Neural cell (in vitro differentiated cells): ENCODE measurements around the gene ATF5. TPM values are rescaled to one million over a fixed set of nuclear protein-coding genes. Genes with fewer than 3 reads are reported as not detected.

ENCODE experiments used
- H2AFZ ChIP-seq: fragments of 200-600, 300-800 bp; sonication (generic), shearing (Covaris generic); 2 replicates; pipeline ENCODE4 v1.6.0; 2014; ENCODE audit warnings: low read depth, mild to moderate bottlenecking, antibody characterized with exemption, low read length, moderate library complexity
- H3F3A ChIP-seq: fragments of 200-600 bp; shearing (Covaris generic); 2 replicates; pipeline ENCODE4 v1.6.1; 2016; ENCODE audit warnings: mild to moderate bottlenecking, moderate library complexity, mixed read lengths, antibody characterized with exemption, low read length; ENCODE audit not compliant: insufficient read depth, poor library complexity, severe bottlenecking
- H3K27ac ChIP-seq: fragments of 200-600, 300-800 bp; sonication (generic), shearing (Covaris generic); 2 replicates; pipeline ENCODE4 v1.5.1; 2014; ENCODE audit warnings: mild to moderate bottlenecking, low read length, moderate library complexity
- H3K27me3 ChIP-seq: fragments of 300-800, 200-600 bp; sonication (generic), shearing (Covaris generic); 2 replicates; pipeline ENCODE4 v1.6.0; 2014; ENCODE audit warnings: mild to moderate bottlenecking, low read depth, low read length, moderate library complexity; ENCODE audit not compliant: insufficient read depth
- H3K36me3 ChIP-seq: fragments of 300-800, 200-600 bp; sonication (generic), shearing (Covaris generic); 2 replicates; pipeline ENCODE4 v1.5.1; 2014; ENCODE audit warnings: mild to moderate bottlenecking, antibody characterized with exemption, low read length, moderate library complexity; ENCODE audit not compliant: insufficient read depth
- H3K4me2 ChIP-seq: fragments of 300-800, 200-600 bp; sonication (generic), shearing (Covaris generic); 2 replicates; pipeline ENCODE4 v1.6.0; 2014; ENCODE audit warnings: mild to moderate bottlenecking, low read length
- H3K4me3 ChIP-seq: fragments of 300-800, 200-600 bp; sonication (generic), shearing (Covaris generic); 2 replicates; pipeline ENCODE4 v1.5.1; 2014; ENCODE audit warnings: mild to moderate bottlenecking, low read length, moderate library complexity
- H3K79me2 ChIP-seq: fragments of 200-600 bp; shearing (Covaris generic); replicated peaks from 2 replicates; pipeline ENCODE4 v1.6.0; 2014; ENCODE audit warnings: mild to moderate bottlenecking, low read length, moderate library complexity; ENCODE audit not compliant: insufficient read depth
- H3K9ac ChIP-seq: fragments of 300-800, 200-600 bp; sonication (generic), shearing (Covaris generic); 2 replicates; pipeline ENCODE4 v1.6.1; 2016; ENCODE audit warnings: mild to moderate bottlenecking, low read length, mixed read lengths
- H3K9me2 ChIP-seq: fragments of 200-600 bp; shearing (Covaris generic); 2 replicates; pipeline ENCODE4 v1.6.1; 2016; ENCODE audit warnings: mild to moderate bottlenecking, low read length, mixed read lengths; ENCODE audit not compliant: insufficient read depth
- H3K9me3 ChIP-seq: fragments of 200-600, 300-800 bp; sonication (generic), shearing (Covaris generic); 2 replicates; pipeline ENCODE4 v1.6.1; 2016; ENCODE audit warnings: mild to moderate bottlenecking, mixed run types, low read length, moderate library complexity, mixed read lengths
- H4K20me1 ChIP-seq: fragments of 200-600 bp; shearing (Covaris generic); 2 replicates; pipeline ENCODE4 v1.6.1; 2016; ENCODE audit warnings: mild to moderate bottlenecking, mixed run types; ENCODE audit not compliant: insufficient read depth
- CTCF ChIP-seq: fragments of 450-650 bp; IDR thresholded peaks from 2 replicates; pipeline ENCODE4 v1.5.1; 2014; ENCODE audit warnings: antibody characterized with exemption, mild to moderate bottlenecking, moderate library complexity; ENCODE audit not compliant: poor library complexity, severe bottlenecking
- EP300 ChIP-seq: fragments of 450-650 bp; conservative IDR thresholded peaks from 2 replicates; pipeline ENCODE4 v1.6.1; 2014; ENCODE audit warnings: antibody characterized with exemption, mild to moderate bottlenecking, moderate library complexity; ENCODE audit not compliant: poor library complexity, severe bottlenecking
- EZH2 ChIP-seq: fragments of 200-600, 300-800 bp; shearing (Covaris generic), sonication (generic); IDR thresholded peaks from 2 replicates; pipeline ENCODE4 v1.6.1; 2014; ENCODE audit warnings: antibody characterized with exemption, low read length, borderline replicate concordance, mild to moderate bottlenecking; ENCODE audit not compliant: insufficient read depth, poor library complexity, severe bottlenecking
- MXI1 ChIP-seq: fragments of 450-650 bp; conservative IDR thresholded peaks from 2 replicates; pipeline ENCODE4 v1.6.1; 2014; ENCODE audit warnings: antibody characterized with exemption, mild to moderate bottlenecking; ENCODE audit not compliant: poor library complexity, severe bottlenecking
- POLR2AphosphoS5 ChIP-seq: IDR thresholded peaks from 2 replicates; pipeline ENCODE4 v1.6.1; 2012
- RAD21 ChIP-seq: fragments of 450-650 bp; conservative IDR thresholded peaks from 2 replicates; pipeline ENCODE4 v1.6.1; 2014; ENCODE audit warnings: antibody characterized with exemption, mild to moderate bottlenecking, moderate library complexity
- SMC3 ChIP-seq: fragments of 450-650 bp; conservative IDR thresholded peaks from 2 replicates; pipeline ENCODE4 v1.6.1; 2014; ENCODE audit warnings: antibody characterized with exemption, mild to moderate bottlenecking, moderate library complexity; ENCODE audit not compliant: poor library complexity
- TAF1 ChIP-seq: IDR thresholded peaks from 2 replicates; pipeline ENCODE4 v1.6.1; 2012; ENCODE audit warnings: low read depth
- polyA plus RNA-seq: library from polyadenylated mRNA; depleted of rRNA; stranded (reverse); fragments of >200 nt; gene quantifications from 2 replicates; pipeline ENCODE4 v1.2.3, GENCODE V29; 2014
- TF ChIP-seq, protein P1 (sequence below): IDR thresholded peaks from 2 replicates; pipeline ENCODE4 v1.6.1; 2012; ENCODE audit warnings: borderline replicate concordance

The ATF5 gene
- polyA plus RNA-seq, 1 donor from 2014 or later = 16.1 TPM

- Histone ChIP-seq H3K9me2 (no peaks in the 10 kb centered on the region), H3K9ac (no peak overlapping the region), H3K79me2 (no peaks in the 10 kb centered on the region), H4K20me1 (no peaks in the 10 kb centered on the region), H3K36me3 (peaks cover 5% of the 10 kb centered on the region), H3K27me3 (peaks cover 8% of the 10 kb centered on the region), H3K27ac (no peak overlapping the region), H3K9me3 (peaks cover 2% of the 10 kb centered on the region), H3K4me3 (no peak overlapping the region), H2AFZ (no peak overlapping the region), H3K4me2 (no peak overlapping the region), H3F3A (no peaks in the 10 kb centered on the region)
- TF ChIP-seq SMC3 (no peak), MXI1 (no peak), CTCF (no peak), EZH2 (no peak), POLR2AphosphoS5 (no peak), TAF1 (no peak), RAD21 (no peak), EP300 (no peak)
- TF ChIP-seq, protein P1, sequence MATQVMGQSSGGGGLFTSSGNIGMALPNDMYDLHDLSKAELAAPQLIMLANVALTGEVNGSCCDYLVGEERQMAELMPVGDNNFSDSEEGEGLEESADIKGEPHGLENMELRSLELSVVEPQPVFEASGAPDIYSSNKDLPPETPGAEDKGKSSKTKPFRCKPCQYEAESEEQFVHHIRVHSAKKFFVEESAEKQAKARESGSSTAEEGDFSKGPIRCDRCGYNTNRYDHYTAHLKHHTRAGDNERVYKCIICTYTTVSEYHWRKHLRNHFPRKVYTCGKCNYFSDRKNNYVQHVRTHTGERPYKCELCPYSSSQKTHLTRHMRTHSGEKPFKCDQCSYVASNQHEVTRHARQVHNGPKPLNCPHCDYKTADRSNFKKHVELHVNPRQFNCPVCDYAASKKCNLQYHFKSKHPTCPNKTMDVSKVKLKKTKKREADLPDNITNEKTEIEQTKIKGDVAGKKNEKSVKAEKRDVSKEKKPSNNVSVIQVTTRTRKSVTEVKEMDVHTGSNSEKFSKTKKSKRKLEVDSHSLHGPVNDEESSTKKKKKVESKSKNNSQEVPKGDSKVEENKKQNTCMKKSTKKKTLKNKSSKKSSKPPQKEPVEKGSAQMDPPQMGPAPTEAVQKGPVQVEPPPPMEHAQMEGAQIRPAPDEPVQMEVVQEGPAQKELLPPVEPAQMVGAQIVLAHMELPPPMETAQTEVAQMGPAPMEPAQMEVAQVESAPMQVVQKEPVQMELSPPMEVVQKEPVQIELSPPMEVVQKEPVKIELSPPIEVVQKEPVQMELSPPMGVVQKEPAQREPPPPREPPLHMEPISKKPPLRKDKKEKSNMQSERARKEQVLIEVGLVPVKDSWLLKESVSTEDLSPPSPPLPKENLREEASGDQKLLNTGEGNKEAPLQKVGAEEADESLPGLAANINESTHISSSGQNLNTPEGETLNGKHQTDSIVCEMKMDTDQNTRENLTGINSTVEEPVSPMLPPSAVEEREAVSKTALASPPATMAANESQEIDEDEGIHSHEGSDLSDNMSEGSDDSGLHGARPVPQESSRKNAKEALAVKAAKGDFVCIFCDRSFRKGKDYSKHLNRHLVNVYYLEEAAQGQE = no peak
Measured at GRCh38 chr19:49887665-49888509, 41.1 kb upstream of the ATF5 start.

DNA sequence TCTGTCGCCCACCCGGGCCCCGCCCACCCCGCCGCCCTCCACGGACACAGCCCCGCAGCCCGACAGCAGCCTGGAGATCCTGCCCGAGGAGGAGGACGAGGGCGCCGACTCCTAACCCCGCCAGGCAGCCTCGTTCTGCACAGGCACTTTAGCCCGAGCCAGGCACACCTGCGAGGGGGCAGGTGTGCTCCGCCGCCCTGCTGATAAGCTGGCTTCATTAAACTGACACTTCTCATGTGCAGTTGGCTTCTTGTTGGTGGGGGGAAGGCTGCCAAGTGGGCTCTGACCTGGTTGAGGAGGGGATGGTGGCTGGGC is 40.5 kb upstream of the ATF5 start:
- Histone ChIP-seq H3K79me2 (no peaks in the 10 kb centered on the region), H3K9ac (no peak overlapping the region), H3K9me3 (no peaks in the 10 kb centered on the region), H3K27ac (no peak overlapping the region), H3F3A (no peaks in the 10 kb centered on the region), H3K9me2 (no peaks in the 10 kb centered on the region), H3K36me3 (no peaks in the 10 kb centered on the region), H3K4me2 (no peak overlapping the region), H3K27me3 (peaks cover 8% of the 10 kb centered on the region), H2AFZ (no peak overlapping the region), H3K4me3 (no peak overlapping the region), H4K20me1 (no peaks in the 10 kb centered on the region)
- TF ChIP-seq EP300 = no peak
